H9 (cell line): ENCODE data around the gene SMCO4. TPM values are rescaled to one million over a fixed set of nuclear protein-coding genes. Genes with fewer than 3 reads are reported as not detected.

Experiments
- DNase-seq: peaks from one replicate; pipeline ENCODE4 v3.0.0-alpha.2; 2017
- H2AFZ ChIP-seq: one replicate; pipeline ENCODE4 v1.6.1; 2013; ENCODE audit warnings: mild to moderate bottlenecking, low read length, control low read depth, moderate library complexity
- H2AK5ac ChIP-seq: 2 replicates; pipeline ENCODE4 v1.6.1; 2013; ENCODE audit warnings: low read length, control low read depth, mixed read lengths; ENCODE audit not compliant: insufficient read length
- H2BK120ac ChIP-seq: one replicate; pipeline ENCODE4 v1.6.1; 2013; ENCODE audit warnings: low read depth, mild to moderate bottlenecking, low read length, control low read depth, inconsistent platforms; ENCODE audit not compliant: poor library complexity, severe bottlenecking
- H2BK12ac ChIP-seq: 2 replicates; pipeline ENCODE4 v1.6.1; 2013; ENCODE audit warnings: low read length, control low read depth, mixed read lengths, low read depth; ENCODE audit not compliant: insufficient read length
- H2BK15ac ChIP-seq: 2 replicates; pipeline ENCODE4 v1.6.1; 2013; ENCODE audit warnings: low read depth, low read length, control low read depth
- H2BK20ac ChIP-seq: one replicate; pipeline ENCODE4 v1.6.1; 2013; ENCODE audit warnings: low read depth, mild to moderate bottlenecking, low read length, control low read depth, inconsistent platforms; ENCODE audit not compliant: poor library complexity, severe bottlenecking
- H2BK5ac ChIP-seq: 2 replicates; pipeline ENCODE4 v1.6.1; 2013; ENCODE audit warnings: low read length, control low read depth, mixed read lengths; ENCODE audit not compliant: insufficient read length
- H3K14ac ChIP-seq: 2 replicates; pipeline ENCODE4 v1.6.1; 2013; ENCODE audit warnings: low read length, control low read depth; ENCODE audit not compliant: insufficient read depth
- H3K18ac ChIP-seq: 2 replicates; pipeline ENCODE4 v1.6.1; 2013; ENCODE audit warnings: low read depth, mild to moderate bottlenecking, mixed read lengths, low read length, control low read depth; ENCODE audit not compliant: insufficient read length
- H3K23ac ChIP-seq: 2 replicates; pipeline ENCODE4 v1.6.1; 2013; ENCODE audit warnings: low read length, control low read depth, mixed read lengths, low read depth; ENCODE audit not compliant: insufficient read length
- H3K23me2 ChIP-seq: 2 replicates; pipeline ENCODE4 v1.6.1; 2013; ENCODE audit warnings: low read depth, mild to moderate bottlenecking, mixed read lengths, low read length, control low read depth; ENCODE audit not compliant: insufficient read length, poor library complexity, severe bottlenecking
- H3K27ac ChIP-seq: 2 replicates; pipeline ENCODE4 v1.5.1; 2013; ENCODE audit warnings: low read length, control low read depth, mixed read lengths, low read depth; ENCODE audit not compliant: insufficient read length
- H3K27me3 ChIP-seq: 2 replicates; pipeline ENCODE4 v1.6.1; 2013; ENCODE audit warnings: low read length, control low read depth, inconsistent platforms; ENCODE audit not compliant: insufficient read depth
- H3K4ac ChIP-seq: 2 replicates; pipeline ENCODE4 v1.6.1; 2013; ENCODE audit warnings: low read depth, mild to moderate bottlenecking, control low read depth, inconsistent platforms, low read length, moderate library complexity
- H3K4me1 ChIP-seq: 2 replicates; pipeline ENCODE4 v1.6.1; 2013; ENCODE audit warnings: low read length, control low read depth, inconsistent platforms; ENCODE audit not compliant: insufficient read depth
- H3K4me2 ChIP-seq: 2 replicates; pipeline ENCODE4 v1.6.1; 2013; ENCODE audit warnings: low read length, control low read depth, mixed read lengths; ENCODE audit not compliant: insufficient read length, insufficient read depth
- H3K56ac ChIP-seq: 2 replicates; pipeline ENCODE4 v1.6.1; 2013; ENCODE audit warnings: low read depth, mild to moderate bottlenecking, mixed read lengths, low read length, control low read depth; ENCODE audit not compliant: insufficient read length
- H3K79me1 ChIP-seq: 2 replicates; pipeline ENCODE4 v1.6.1; 2013; ENCODE audit warnings: low read depth, mild to moderate bottlenecking, moderate library complexity, low read length, control low read depth, inconsistent platforms; ENCODE audit not compliant: insufficient read depth, poor library complexity, severe bottlenecking
- H3K79me2 ChIP-seq: 2 replicates; pipeline ENCODE4 v1.6.1; 2013; ENCODE audit warnings: low read length, control low read depth, inconsistent platforms; ENCODE audit not compliant: insufficient read depth
- H3K9ac ChIP-seq: 2 replicates; pipeline ENCODE4 v1.6.1; 2013; ENCODE audit warnings: low read length, control low read depth, mixed read lengths; ENCODE audit not compliant: insufficient read length; ENCODE audit errors: extremely low read depth
- H3K9me3 ChIP-seq: one replicate; pipeline ENCODE4 v1.6.1; 2013; ENCODE audit warnings: low read depth, low read length, inconsistent platforms; ENCODE audit not compliant: control insufficient read depth
- H3T11ph ChIP-seq: one replicate; pipeline ENCODE4 v1.6.1; 2013; ENCODE audit warnings: mild to moderate bottlenecking, low read length, control low read depth, inconsistent platforms
- H4K20me1 ChIP-seq: one replicate; pipeline ENCODE4 v1.6.1; 2013; ENCODE audit not compliant: control insufficient read depth, insufficient read length, insufficient read depth
- H4K5ac ChIP-seq: 2 replicates; pipeline ENCODE4 v1.6.1; 2013; ENCODE audit warnings: low read depth, mild to moderate bottlenecking, mixed read lengths, low read length, control low read depth; ENCODE audit not compliant: insufficient read length
- H4K8ac ChIP-seq: replicated peaks from 2 replicates; pipeline ENCODE4 v1.6.1; 2013; ENCODE audit warnings: low read length, control low read depth, mixed read lengths, low read depth; ENCODE audit not compliant: insufficient read length
- H4K91ac ChIP-seq: 2 replicates; pipeline ENCODE4 v1.6.1; 2013; ENCODE audit warnings: low read depth, mild to moderate bottlenecking, moderate library complexity, mixed read lengths, low read length, control low read depth; ENCODE audit not compliant: insufficient read length
- H3K27ac Mint-ChIP-seq, 3 experiments: 2 replicates in 2 of 3; 3 replicates in 1 of 3; pipeline ENCODE4 v1.8.0; 2020 to 2021; ENCODE audit warnings: mixed read lengths in 3 of 3, mild to moderate bottlenecking in 1 of 3, moderate library complexity in 1 of 3
- H3K27me3 Mint-ChIP-seq: 2 replicates; pipeline ENCODE4 v1.8.0; 2021; ENCODE audit warnings: low read depth, mild to moderate bottlenecking, moderate library complexity, mixed read lengths
- H3K36me3 Mint-ChIP-seq, 3 experiments: 2 replicates in 2 of 3; 3 replicates in 1 of 3; pipeline ENCODE4 v1.8.0; 2020 to 2021; ENCODE audit warnings: low read depth in 3 of 3, mixed read lengths in 3 of 3; ENCODE audit not compliant: insufficient read depth in 1 of 3
- H3K4me1 Mint-ChIP-seq, 2 experiments: 2 replicates each; pipeline ENCODE4 v1.8.0; 2020; ENCODE audit warnings: mixed read lengths in 2 of 2
- H3K4me3 Mint-ChIP-seq, 2 experiments: 2 replicates in 1 of 2; 3 replicates in 1 of 2; pipeline ENCODE4 v1.8.0; 2020 to 2021; ENCODE audit warnings: mild to moderate bottlenecking in 2 of 2, mixed read lengths in 2 of 2, moderate library complexity in 1 of 2
- H3K9me3 Mint-ChIP-seq, 2 experiments: 2 replicates in 1 of 2; 3 replicates in 1 of 2; pipeline ENCODE4 v1.8.0; 2020; ENCODE audit warnings: mild to moderate bottlenecking in 2 of 2, mixed read lengths in 2 of 2, moderate library complexity in 1 of 2
- WGBS: extraction: QIAGEN DNeasy Blood & Tissue Kit; methylation state at CpG from one replicate; pipeline ENCODE4 v1.1.7; 2013; ENCODE audit warnings: missing lambda C conversion rate, low lambda C conversion rate, mixed read lengths; ENCODE audit not compliant: insufficient read length; ENCODE audit errors: extremely low coverage; 5-methylcytosine and 5-hydroxymethylcytosine counted together
- total RNA-seq: library from RNA; stranded (reverse); gene quantifications from 2 replicates; pipeline ENCODE4 v1.2.1, GENCODE V29; 2021
- TF ChIP-seq, protein P1 (sequence below): fragments of 200-600 bp; sonication (generic); conservative IDR thresholded peaks from 3 replicates; pipeline ENCODE4 v1.8.0; 2021; ENCODE audit warnings: antibody characterized with exemption, mild to moderate bottlenecking

SMCO4 gene
- total RNA-seq, 1 experiment from 2014 or later = 35.6 TPM

DNA sequence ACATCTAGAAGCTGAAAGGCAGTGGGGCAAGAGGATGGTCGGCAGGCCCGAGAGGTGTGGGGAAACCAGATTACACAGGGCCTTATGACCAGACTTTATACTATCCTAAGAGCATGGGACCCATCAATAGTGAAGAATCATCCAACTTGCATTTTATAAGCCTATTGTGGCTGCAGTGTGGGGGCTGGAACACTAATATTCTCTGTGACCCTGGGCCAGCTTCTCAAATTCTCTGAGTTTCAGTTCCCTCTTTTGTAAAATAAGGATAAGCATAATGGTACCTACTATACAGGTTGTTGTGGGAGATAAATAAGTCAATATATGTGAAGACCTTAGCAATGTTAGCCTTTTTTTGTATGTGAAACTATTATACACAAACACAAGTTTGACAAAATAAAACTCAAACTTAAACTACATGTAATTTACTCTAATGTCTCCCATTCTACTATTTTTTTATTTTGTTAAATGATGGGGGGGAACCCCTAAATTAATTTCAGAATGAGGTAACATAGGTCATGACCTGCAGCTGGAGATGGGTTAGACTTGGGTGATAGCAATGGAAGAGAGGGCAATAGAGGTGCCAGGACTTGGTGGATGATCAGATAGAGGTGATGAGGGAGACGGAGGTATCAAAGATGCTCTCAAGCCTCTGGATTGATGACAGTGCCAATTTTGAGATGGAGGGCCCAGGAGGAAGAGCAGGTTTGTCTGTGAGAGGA lies 30.1 kb downstream of the SMCO4 start:
- no peak overlapping the region for H4K5ac ChIP-seq
- no peak overlapping the region for H2BK15ac ChIP-seq
- H3K14ac ChIP-seq = no peak overlapping the region
- no peak overlapping the region for H4K91ac ChIP-seq
- H3K4ac ChIP-seq = no peak overlapping the region
- no peak overlapping the region for H2BK5ac ChIP-seq
- TF ChIP-seq, protein P1, sequence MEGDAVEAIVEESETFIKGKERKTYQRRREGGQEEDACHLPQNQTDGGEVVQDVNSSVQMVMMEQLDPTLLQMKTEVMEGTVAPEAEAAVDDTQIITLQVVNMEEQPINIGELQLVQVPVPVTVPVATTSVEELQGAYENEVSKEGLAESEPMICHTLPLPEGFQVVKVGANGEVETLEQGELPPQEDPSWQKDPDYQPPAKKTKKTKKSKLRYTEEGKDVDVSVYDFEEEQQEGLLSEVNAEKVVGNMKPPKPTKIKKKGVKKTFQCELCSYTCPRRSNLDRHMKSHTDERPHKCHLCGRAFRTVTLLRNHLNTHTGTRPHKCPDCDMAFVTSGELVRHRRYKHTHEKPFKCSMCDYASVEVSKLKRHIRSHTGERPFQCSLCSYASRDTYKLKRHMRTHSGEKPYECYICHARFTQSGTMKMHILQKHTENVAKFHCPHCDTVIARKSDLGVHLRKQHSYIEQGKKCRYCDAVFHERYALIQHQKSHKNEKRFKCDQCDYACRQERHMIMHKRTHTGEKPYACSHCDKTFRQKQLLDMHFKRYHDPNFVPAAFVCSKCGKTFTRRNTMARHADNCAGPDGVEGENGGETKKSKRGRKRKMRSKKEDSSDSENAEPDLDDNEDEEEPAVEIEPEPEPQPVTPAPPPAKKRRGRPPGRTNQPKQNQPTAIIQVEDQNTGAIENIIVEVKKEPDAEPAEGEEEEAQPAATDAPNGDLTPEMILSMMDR = no peak
- H3K36me3 Mint-ChIP-seq = peaks cover 6 to 7% (median 6%) of the 10 kb centered on the region in 3 experiments; a peak in 6 of 7 replicates
- H2AFZ ChIP-seq = no peak overlapping the region
- H3K4me2 ChIP-seq = no peak overlapping the region
- WGBS = no CpG with 5 or more reads among the region's 3 CpGs
- H3K79me2 ChIP-seq = 0 out of 2 replicates have a peak, but pooled peaks cover 2% of the 10 kb centered on the region
- no peaks in the 10 kb centered on the region for H3K23me2 ChIP-seq
- H4K20me1 ChIP-seq = no peaks in the 10 kb centered on the region
- H2AK5ac ChIP-seq = no peak overlapping the region
- no peak overlapping the region for H3K4me3 Mint-ChIP-seq
- H2BK20ac ChIP-seq = no peak overlapping the region
- no peak overlapping the region for H3K23ac ChIP-seq
- no peak overlapping the region for H2BK120ac ChIP-seq
- no peaks in the 10 kb centered on the region; the same call in 1 of the 2 replicates for H3K4me1 ChIP-seq
- peak overlapping the region in 2 of 3 experiments; percentile 35 to 53; a peak in 2 of 7 replicates for H3K27ac Mint-ChIP-seq
- peaks cover 6 to 7% of the 10 kb centered on the region in 2 experiments; a peak in 4 of 5 replicates for H3K9me3 Mint-ChIP-seq
- H2BK12ac ChIP-seq = no peak overlapping the region
- H3K4me1 Mint-ChIP-seq = peaks cover 20 to 26% of the 10 kb centered on the region in 2 experiments
- H3K27me3 ChIP-seq = no peaks in the 10 kb centered on the region
- no peaks in the 10 kb centered on the region for H3K27me3 Mint-ChIP-seq
- H3K79me1 ChIP-seq = no peaks in the 10 kb centered on the region
- no peak overlapping the region for H3T11ph ChIP-seq
- H3K9me3 ChIP-seq = no peaks in the 10 kb centered on the region
- no peak overlapping the region for H3K27ac ChIP-seq
- H4K8ac ChIP-seq = no peak overlapping the region
- H3K56ac ChIP-seq = no peak overlapping the region
- DNase-seq = no peak
- no peak overlapping the region for H3K9ac ChIP-seq
- H3K18ac ChIP-seq = no peak overlapping the region
